Measurements from ENCODE around the gene SLC43A1. TPM values are rescaled to one million over a fixed set of nuclear protein-coding genes. Genes with fewer than 3 reads are reported as not detected.

SLC43A1 gene
- total and polyA plus RNA-seq, 4 donors: 85.6 to 171 (median 107) TPM

DNA sequence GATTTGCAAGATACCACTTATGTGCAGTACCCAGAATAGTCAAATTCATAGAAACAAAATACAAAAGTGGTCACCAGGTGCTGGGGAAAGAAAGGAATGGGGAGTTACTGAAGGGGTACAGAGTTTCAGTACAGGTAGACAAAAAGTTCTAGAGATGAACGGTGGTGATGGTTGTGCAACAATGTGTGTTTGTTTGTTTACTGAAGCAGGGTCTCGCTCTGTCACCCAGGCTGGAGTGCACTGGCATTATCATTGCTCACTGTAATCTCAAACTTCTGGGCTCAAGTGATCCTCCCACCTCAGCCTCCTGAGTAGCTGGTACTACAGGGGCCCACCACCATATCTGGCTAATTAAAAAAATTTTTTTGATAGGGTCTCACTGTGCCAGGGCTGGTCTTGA is 39.9 kb upstream of the SLC43A1 start:
- Histone ChIP-seq H3K27ac (ENCODE audit: low read depth in 1 of 2, low read length in 2 of 2) (no peak overlapping the region), H3K27me3 (ENCODE audit: control insufficient read depth in 4 of 4, insufficient read depth in 4 of 4, low read length in 3 of 4) (no peaks in the 10 kb centered on the region), H3K4me1 (ENCODE audit: control insufficient read depth in 4 of 4, insufficient read depth in 4 of 4, low read length in 3 of 4) (peaks cover 0 to 10% (median 5%) of the 10 kb centered on the region in 4 donors), H3K9me3 (ENCODE audit: control insufficient read depth in 4 of 4, low read length in 3 of 4) (no peaks in the 10 kb centered on the region), H3K4me3 (ENCODE audit: low read depth in 1 of 3, low read length in 3 of 3) (no peak overlapping the region), H3K36me3 (ENCODE audit: control insufficient read depth in 4 of 4, insufficient read depth in 3 of 4, low read depth in 1 of 4, low read length in 3 of 4) (peaks cover 3 to 83% (median 50%) of the 10 kb centered on the region in 4 donors), H3K9ac (ENCODE audit: low read depth in 1 of 2, low read length in 2 of 2) (no peak overlapping the region)
- no peak for DNase-seq (ENCODE audit: low spot score)
- TF ChIP-seq YY1 (IDR thresholded peaks at IDR 0.05) (no peak), SP1 (IDR thresholded peaks at IDR 0.05) (no peak), EGR1 (IDR thresholded peaks at IDR 0.05; ENCODE audit: low read depth in 2 of 2) (no peak), GABPA (IDR thresholded peaks at IDR 0.05 in 1 of 2, conservative IDR thresholded peaks at IDR 0.05 in 1 of 2) (no peak), TAF1 (conservative IDR thresholded peaks at IDR 0.05) (no peak), JUND (IDR thresholded peaks at IDR 0.05) (no peak), RAD21 (IDR thresholded peaks at IDR 0.05) (no peak), RXRA (IDR thresholded peaks at IDR 0.05) (no peak), HNF4G (IDR thresholded peaks at IDR 0.05) (no peak), FOXA1 (IDR thresholded peaks at IDR 0.05) (no peak), NR2F2 (IDR thresholded peaks at IDR 0.05) (no peak), HNF4A (conservative IDR thresholded peaks at IDR 0.05) (no peak), FOXA2 (IDR thresholded peaks at IDR 0.05) (no peak)
- TF ChIP-seq, protein P1, sequence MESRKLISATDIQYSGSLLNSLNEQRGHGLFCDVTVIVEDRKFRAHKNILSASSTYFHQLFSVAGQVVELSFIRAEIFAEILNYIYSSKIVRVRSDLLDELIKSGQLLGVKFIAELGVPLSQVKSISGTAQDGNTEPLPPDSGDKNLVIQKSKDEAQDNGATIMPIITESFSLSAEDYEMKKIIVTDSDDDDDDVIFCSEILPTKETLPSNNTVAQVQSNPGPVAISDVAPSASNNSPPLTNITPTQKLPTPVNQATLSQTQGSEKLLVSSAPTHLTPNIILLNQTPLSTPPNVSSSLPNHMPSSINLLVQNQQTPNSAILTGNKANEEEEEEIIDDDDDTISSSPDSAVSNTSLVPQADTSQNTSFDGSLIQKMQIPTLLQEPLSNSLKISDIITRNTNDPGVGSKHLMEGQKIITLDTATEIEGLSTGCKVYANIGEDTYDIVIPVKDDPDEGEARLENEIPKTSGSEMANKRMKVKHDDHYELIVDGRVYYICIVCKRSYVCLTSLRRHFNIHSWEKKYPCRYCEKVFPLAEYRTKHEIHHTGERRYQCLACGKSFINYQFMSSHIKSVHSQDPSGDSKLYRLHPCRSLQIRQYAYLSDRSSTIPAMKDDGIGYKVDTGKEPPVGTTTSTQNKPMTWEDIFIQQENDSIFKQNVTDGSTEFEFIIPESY (IDR thresholded peaks at IDR 0.05): no peak
- TF ChIP-seq, protein P2, sequence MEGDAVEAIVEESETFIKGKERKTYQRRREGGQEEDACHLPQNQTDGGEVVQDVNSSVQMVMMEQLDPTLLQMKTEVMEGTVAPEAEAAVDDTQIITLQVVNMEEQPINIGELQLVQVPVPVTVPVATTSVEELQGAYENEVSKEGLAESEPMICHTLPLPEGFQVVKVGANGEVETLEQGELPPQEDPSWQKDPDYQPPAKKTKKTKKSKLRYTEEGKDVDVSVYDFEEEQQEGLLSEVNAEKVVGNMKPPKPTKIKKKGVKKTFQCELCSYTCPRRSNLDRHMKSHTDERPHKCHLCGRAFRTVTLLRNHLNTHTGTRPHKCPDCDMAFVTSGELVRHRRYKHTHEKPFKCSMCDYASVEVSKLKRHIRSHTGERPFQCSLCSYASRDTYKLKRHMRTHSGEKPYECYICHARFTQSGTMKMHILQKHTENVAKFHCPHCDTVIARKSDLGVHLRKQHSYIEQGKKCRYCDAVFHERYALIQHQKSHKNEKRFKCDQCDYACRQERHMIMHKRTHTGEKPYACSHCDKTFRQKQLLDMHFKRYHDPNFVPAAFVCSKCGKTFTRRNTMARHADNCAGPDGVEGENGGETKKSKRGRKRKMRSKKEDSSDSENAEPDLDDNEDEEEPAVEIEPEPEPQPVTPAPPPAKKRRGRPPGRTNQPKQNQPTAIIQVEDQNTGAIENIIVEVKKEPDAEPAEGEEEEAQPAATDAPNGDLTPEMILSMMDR (IDR thresholded peaks at IDR 0.05; ENCODE audit: low read depth, low read length, missing input control): no peak
- TF ChIP-seq, protein P3, sequence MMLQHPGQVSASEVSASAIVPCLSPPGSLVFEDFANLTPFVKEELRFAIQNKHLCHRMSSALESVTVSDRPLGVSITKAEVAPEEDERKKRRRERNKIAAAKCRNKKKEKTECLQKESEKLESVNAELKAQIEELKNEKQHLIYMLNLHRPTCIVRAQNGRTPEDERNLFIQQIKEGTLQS (IDR thresholded peaks at IDR 0.05): no peak
- TF ChIP-seq, protein P4, sequence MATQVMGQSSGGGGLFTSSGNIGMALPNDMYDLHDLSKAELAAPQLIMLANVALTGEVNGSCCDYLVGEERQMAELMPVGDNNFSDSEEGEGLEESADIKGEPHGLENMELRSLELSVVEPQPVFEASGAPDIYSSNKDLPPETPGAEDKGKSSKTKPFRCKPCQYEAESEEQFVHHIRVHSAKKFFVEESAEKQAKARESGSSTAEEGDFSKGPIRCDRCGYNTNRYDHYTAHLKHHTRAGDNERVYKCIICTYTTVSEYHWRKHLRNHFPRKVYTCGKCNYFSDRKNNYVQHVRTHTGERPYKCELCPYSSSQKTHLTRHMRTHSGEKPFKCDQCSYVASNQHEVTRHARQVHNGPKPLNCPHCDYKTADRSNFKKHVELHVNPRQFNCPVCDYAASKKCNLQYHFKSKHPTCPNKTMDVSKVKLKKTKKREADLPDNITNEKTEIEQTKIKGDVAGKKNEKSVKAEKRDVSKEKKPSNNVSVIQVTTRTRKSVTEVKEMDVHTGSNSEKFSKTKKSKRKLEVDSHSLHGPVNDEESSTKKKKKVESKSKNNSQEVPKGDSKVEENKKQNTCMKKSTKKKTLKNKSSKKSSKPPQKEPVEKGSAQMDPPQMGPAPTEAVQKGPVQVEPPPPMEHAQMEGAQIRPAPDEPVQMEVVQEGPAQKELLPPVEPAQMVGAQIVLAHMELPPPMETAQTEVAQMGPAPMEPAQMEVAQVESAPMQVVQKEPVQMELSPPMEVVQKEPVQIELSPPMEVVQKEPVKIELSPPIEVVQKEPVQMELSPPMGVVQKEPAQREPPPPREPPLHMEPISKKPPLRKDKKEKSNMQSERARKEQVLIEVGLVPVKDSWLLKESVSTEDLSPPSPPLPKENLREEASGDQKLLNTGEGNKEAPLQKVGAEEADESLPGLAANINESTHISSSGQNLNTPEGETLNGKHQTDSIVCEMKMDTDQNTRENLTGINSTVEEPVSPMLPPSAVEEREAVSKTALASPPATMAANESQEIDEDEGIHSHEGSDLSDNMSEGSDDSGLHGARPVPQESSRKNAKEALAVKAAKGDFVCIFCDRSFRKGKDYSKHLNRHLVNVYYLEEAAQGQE (IDR thresholded peaks at IDR 0.05): no peak
- TF ChIP-seq, protein P5, sequence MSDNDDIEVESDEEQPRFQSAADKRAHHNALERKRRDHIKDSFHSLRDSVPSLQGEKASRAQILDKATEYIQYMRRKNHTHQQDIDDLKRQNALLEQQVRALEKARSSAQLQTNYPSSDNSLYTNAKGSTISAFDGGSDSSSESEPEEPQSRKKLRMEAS (IDR thresholded peaks at IDR 0.05): no peak
- 35% methylated on average over 2 of the region's 2 CpGs for WGBS

Measured in liver (tissue), 9 donors.